T-helper 22 cell (primary cell): ENCODE results near the gene OSBP.
A peak's percentile ranks its signal among the peaks of the same experiment; 100 is the strongest.
"Not testable (repeated sequence)": the region's sequence is repeated elsewhere in the genome, so short reads cannot be mapped to it uniquely, and the experiment has no call there.

Experiments
- DNase-seq: peaks from one replicate; pipeline ENCODE4 v3.0.0-alpha.2; 2020; ENCODE audit warnings: low read depth

OSBP gene

GRCh38 chr11:59615637-59616395, at the start of gene OSBP:
OSBP (minus strand) TSS chr11:59615774; CDS start chr11:59615664, 110 bp downstream.
- peak; percentile 99 for DNase-seq

- DNase-seq = no peak
These were observed 45.0 kb upstream of the OSBP start for GRCh38 chr11:59660621-59661020.

- DNase-seq = no peak
These were observed 44.4 kb upstream of the OSBP start for GRCh38 chr11:59659981-59660380.

GRCh38 chr11:59658036-59658435, 42.5 kb upstream of the OSBP start:
- no peak for DNase-seq

GRCh38 chr11:59654893-59655292, 39.3 kb upstream of the OSBP start:
- no peak for DNase-seq

GRCh38 chr11:59647245-59647980, 31.8 kb upstream of the OSBP start:
- DNase-seq = no peak

GRCh38 chr11:59644528-59644927, 29.0 kb upstream of the OSBP start:
- no peak for DNase-seq

GRCh38 chr11:59643390-59643789, 27.8 kb upstream of the OSBP start:
- DNase-seq = no peak

- DNase-seq = no peak
These were observed 25.6 kb upstream of the OSBP start for GRCh38 chr11:59641156-59641555.

GRCh38 chr11:59630493-59630892, 14.9 kb upstream of the OSBP start:
- no peak for DNase-seq

GRCh38 chr11:59629996-59630395, 14.4 kb upstream of the OSBP start:
- DNase-seq = no peak

- not testable (repeated sequence) for DNase-seq
These were observed 11.4 kb upstream of the OSBP start for GRCh38 chr11:59626969-59627368.

- DNase-seq = no peak
These were observed 10.1 kb upstream of the OSBP start for GRCh38 chr11:59625703-59626102.

- no peak for DNase-seq
These were observed 2.3 kb upstream of the OSBP start for GRCh38 chr11:59617876-59618275.

GRCh38 chr11:59616396-59616982, 915 bp upstream of the OSBP start:
- DNase-seq = no peak

- peak; percentile 67 for DNase-seq
These were observed 396 bp downstream of the OSBP start for GRCh38 chr11:59615120-59615636.

GRCh38 chr11:59614277-59615119, 1.1 kb downstream of the OSBP start:
- no peak for DNase-seq

GRCh38 chr11:59611570-59612565, 3.7 kb downstream of the OSBP start:
- no peak for DNase-seq

- no peak for DNase-seq
These were observed 5.3 kb downstream of the OSBP start for GRCh38 chr11:59610289-59610688.

- DNase-seq = no peak
These were observed 7.7 kb downstream of the OSBP start for GRCh38 chr11:59607703-59608454.
